Vagina (tissue), 2 donors: ENCODE data around the gene SCIN.

Experiments used
- CTCF ChIP-seq, 3 experiments: fragments of 450-650 bp in 2 of 3; fragments of 200-600 bp in 1 of 3; sonication (generic) in 1 of 3; IDR thresholded peaks; one replicate each; pipeline ENCODE4 v1.5.1; 2017 to 2019; ENCODE audit warnings: antibody characterized with exemption in 3 of 3, mild to moderate bottlenecking in 2 of 3, moderate library complexity in 2 of 3
- POLR2A ChIP-seq, 2 donors: fragments of 450-650 bp; IDR thresholded peaks; one replicate each; pipeline ENCODE4 v1.6.1; 2017; ENCODE audit warnings: antibody characterized with exemption in 2 of 2, mild to moderate bottlenecking in 2 of 2, moderate library complexity in 2 of 2
- POLR2AphosphoS5 ChIP-seq, 2 donors: sonication (generic); formaldehyde crosslinking; IDR thresholded peaks; one replicate each; pipeline ENCODE4 v1.9.0; 2017; ENCODE audit warnings: antibody characterized with exemption in 2 of 2, mild to moderate bottlenecking in 2 of 2, low read depth in 1 of 2; ENCODE audit not compliant: insufficient read depth in 1 of 2

GRCh38 chr7:12674861-12675260 is 104.3 kb downstream of the SCIN start:
- no peak for TF ChIP-seq POLR2A (IDR thresholded peaks at IDR 0.05)
- TF ChIP-seq CTCF (IDR thresholded peaks at IDR 0.05): no peak
- TF ChIP-seq POLR2AphosphoS5 (IDR thresholded peaks at IDR 0.05; ENCODE audit: insufficient read depth in 1 of 2, low read depth in 1 of 2): no peak
